Measurements from ENCODE around the gene TNNT1. TPM values are rescaled to one million over a fixed set of nuclear protein-coding genes. Genes with fewer than 3 reads are reported as not detected.
"Not testable (repeated sequence)": the region's sequence is repeated elsewhere in the genome, so short reads cannot be mapped to it uniquely, and the experiment has no call there.

TNNT1 gene
- total and polyA plus RNA-seq, 4 donors = 1.3 to 2.0 (median 1.4) TPM; not detected in 1

GRCh38 chr19:55172741-55173140 is 23.7 kb upstream of the TNNT1 start:
- Histone ChIP-seq H3K4me3 (ENCODE audit: low read length in 2 of 2) (no peak overlapping the region), H3K36me3 (ENCODE audit: control insufficient read depth in 1 of 2, insufficient read depth in 2 of 2, low read length in 1 of 2) (no peaks in the 10 kb centered on the region), H3K4me1 (ENCODE audit: control insufficient read depth in 1 of 2, insufficient read depth in 2 of 2, low read length in 2 of 2) (no peaks in the 10 kb centered on the region), H3K27me3 (ENCODE audit: control insufficient read depth in 1 of 2, insufficient read depth in 2 of 2, low read length in 1 of 2) (peaks cover 0 to 6% of the 10 kb centered on the region in 2 donors), H3K27ac (ENCODE audit: low read depth in 1 of 2, low read length in 2 of 2) (no peak overlapping the region), H3K9me3 (ENCODE audit: control insufficient read depth, low read length) (peaks cover 2% of the 10 kb centered on the region)
- 4 to 6% methylated on average over 12 of the region's 12 CpGs for WGBS, 2 donors
- DNase-seq (no peak), ATAC-seq (ENCODE audit: low FRiP score) (no peak)
- intact Hi-C loops (cut with DNase I) = no loop called here

- H3K4me1 ChIP-seq (ENCODE audit: control insufficient read depth in 1 of 2, insufficient read depth in 2 of 2, low read length in 2 of 2); intact Hi-C loops (cut with DNase I); H3K36me3 ChIP-seq (ENCODE audit: control insufficient read depth in 1 of 2, insufficient read depth in 2 of 2, low read length in 1 of 2); H3K4me3 ChIP-seq (ENCODE audit: low read length in 2 of 2); H3K27ac ChIP-seq (ENCODE audit: low read depth in 1 of 2, low read length in 2 of 2); ATAC-seq (ENCODE audit: low FRiP score); H3K27me3 ChIP-seq (ENCODE audit: control insufficient read depth in 1 of 2, insufficient read depth in 2 of 2, low read length in 1 of 2); DNase-seq; H3K9me3 ChIP-seq (ENCODE audit: control insufficient read depth, low read length): not testable (repeated sequence)
- whole genome bisulfite sequencing, 2 donors = 31 to 37% methylated on average over 9 of the region's 9 CpGs
Observed at GRCh38 chr19:55172318-55172717, 23.3 kb upstream of the TNNT1 start.

- no peak overlapping the region for H3K4me3 ChIP-seq (ENCODE audit: low read length in 2 of 2)
- no peak for DNase-seq
- 79 to 84% methylated on average over 5 of the region's 5 CpGs for WGBS, 2 donors
- intact Hi-C loops (cut with DNase I) = no loop called here
- H3K9me3 ChIP-seq (ENCODE audit: control insufficient read depth, low read length) = peaks cover 2% of the 10 kb centered on the region
- no peaks in the 10 kb centered on the region for H3K36me3 ChIP-seq (ENCODE audit: control insufficient read depth in 1 of 2, insufficient read depth in 2 of 2, low read length in 1 of 2)
- H3K4me1 ChIP-seq (ENCODE audit: control insufficient read depth in 1 of 2, insufficient read depth in 2 of 2, low read length in 2 of 2) = no peaks in the 10 kb centered on the region
- H3K27ac ChIP-seq (ENCODE audit: low read depth in 1 of 2, low read length in 2 of 2) = no peak overlapping the region
- peaks cover 0 to 6% of the 10 kb centered on the region in 2 donors for H3K27me3 ChIP-seq (ENCODE audit: control insufficient read depth in 1 of 2, insufficient read depth in 2 of 2, low read length in 1 of 2)
- ATAC-seq (ENCODE audit: low FRiP score) = no peak
Observed at GRCh38 chr19:55171440-55171839, 22.4 kb upstream of the TNNT1 start.

- Histone ChIP-seq H3K27me3 (ENCODE audit: control insufficient read depth in 1 of 2, insufficient read depth in 2 of 2, low read length in 1 of 2) (peaks cover 0 to 2% of the 10 kb centered on the region in 2 donors), H3K4me1 (ENCODE audit: control insufficient read depth in 1 of 2, insufficient read depth in 2 of 2, low read length in 2 of 2) (no peaks in the 10 kb centered on the region), H3K9me3 (ENCODE audit: control insufficient read depth, low read length) (no peaks in the 10 kb centered on the region), H3K36me3 (ENCODE audit: control insufficient read depth in 1 of 2, insufficient read depth in 2 of 2, low read length in 1 of 2) (no peaks in the 10 kb centered on the region), H3K4me3 (ENCODE audit: low read length in 2 of 2) (no peak overlapping the region), H3K27ac (ENCODE audit: low read depth in 1 of 2, low read length in 2 of 2) (no peak overlapping the region)
- ATAC-seq (ENCODE audit: low FRiP score) (no peak), DNase-seq (no peak)
- 65 to 67% methylated on average over 4 of the region's 4 CpGs for WGBS, 2 donors
- intact Hi-C loops (cut with DNase I) = no loop called here
Observed at GRCh38 chr19:55169136-55169535, 20.1 kb upstream of the TNNT1 start.

GRCh38 chr19:55166530-55167268 is 17.7 kb upstream of the TNNT1 start, which contains the start of gene DNAAF3:
Gene DNAAF3 (minus strand): TSS chr19:55166613. CDS start chr19:55166413, 200 bp downstream.
- WGBS, 2 donors = 1 to 2% methylated on average over 33 of the region's 33 CpGs
- Histone ChIP-seq H3K4me3 (ENCODE audit: low read length in 2 of 2) (no peak within 1 kb of the TSS), H3K27ac (ENCODE audit: low read depth in 1 of 2, low read length in 2 of 2) (no peak within 1 kb of the TSS), H3K4me1 (ENCODE audit: control insufficient read depth in 1 of 2, insufficient read depth in 2 of 2, low read length in 2 of 2) (no peaks in the 10 kb centered on the region), H3K36me3 (ENCODE audit: control insufficient read depth in 1 of 2, insufficient read depth in 2 of 2, low read length in 1 of 2) (no peaks in the 10 kb centered on the region), H3K9me3 (ENCODE audit: control insufficient read depth, low read length) (no peaks in the 10 kb centered on the region), H3K27me3 (ENCODE audit: control insufficient read depth in 1 of 2, insufficient read depth in 2 of 2, low read length in 1 of 2) (peaks cover 0 to 2% of the 10 kb centered on the region in 2 donors)
- intact Hi-C loops (cut with DNase I) = no loop called here
- peak; percentile 91 to 94 for DNase-seq
- peak; percentile 88 for ATAC-seq (ENCODE audit: low FRiP score)

- H3K9me3 ChIP-seq (ENCODE audit: control insufficient read depth, low read length) = no peaks in the 10 kb centered on the region
- intact Hi-C loops (cut with DNase I) = no loop called here
- H3K27ac ChIP-seq (ENCODE audit: low read depth in 1 of 2, low read length in 2 of 2) = no peak overlapping the region
- no peaks in the 10 kb centered on the region for H3K4me1 ChIP-seq (ENCODE audit: control insufficient read depth in 1 of 2, insufficient read depth in 2 of 2, low read length in 2 of 2)
- peak; percentile 17 for ATAC-seq (ENCODE audit: low FRiP score)
- WGBS, 2 donors = 1 to 2% methylated on average over 34 of the region's 34 CpGs
- H3K27me3 ChIP-seq (ENCODE audit: control insufficient read depth in 1 of 2, insufficient read depth in 2 of 2, low read length in 1 of 2) = peaks cover 0 to 2% of the 10 kb centered on the region in 2 donors
- peak in 1 of 2 donors; percentile 69 for DNase-seq
- no peaks in the 10 kb centered on the region for H3K36me3 ChIP-seq (ENCODE audit: control insufficient read depth in 1 of 2, insufficient read depth in 2 of 2, low read length in 1 of 2)
- no peak overlapping the region for H3K4me3 ChIP-seq (ENCODE audit: low read length in 2 of 2)
Observed at GRCh38 chr19:55165952-55166529, 17.0 kb upstream of the TNNT1 start.

- H3K9me3 ChIP-seq (ENCODE audit: control insufficient read depth, low read length) = no peaks in the 10 kb centered on the region
- H3K27me3 ChIP-seq (ENCODE audit: control insufficient read depth in 1 of 2, insufficient read depth in 2 of 2, low read length in 1 of 2) = no peaks in the 10 kb centered on the region
- H3K27ac ChIP-seq (ENCODE audit: low read depth in 1 of 2, low read length in 2 of 2) = no peak overlapping the region
- H3K4me1 ChIP-seq (ENCODE audit: control insufficient read depth in 1 of 2, insufficient read depth in 2 of 2, low read length in 2 of 2) = no peaks in the 10 kb centered on the region
- no peak for ATAC-seq (ENCODE audit: low FRiP score)
- WGBS, 2 donors = 25 to 32% methylated on average over 54 to 61 of the region's 61 CpGs
- no peak overlapping the region for H3K4me3 ChIP-seq (ENCODE audit: low read length in 2 of 2)
- no peaks in the 10 kb centered on the region for H3K36me3 ChIP-seq (ENCODE audit: control insufficient read depth in 1 of 2, insufficient read depth in 2 of 2, low read length in 1 of 2)
- intact Hi-C loops (cut with DNase I) = no loop called here
- DNase-seq = no peak
Observed at GRCh38 chr19:55161571-55162322, 12.7 kb upstream of the TNNT1 start.

- H3K4me1 ChIP-seq (ENCODE audit: control insufficient read depth in 1 of 2, insufficient read depth in 2 of 2, low read length in 2 of 2) = no peaks in the 10 kb centered on the region
- no peaks in the 10 kb centered on the region for H3K9me3 ChIP-seq (ENCODE audit: control insufficient read depth, low read length)
- DNase-seq = no peak
- WGBS, 2 donors = 8 to 16% methylated on average over 22 to 32 of the region's 32 CpGs
- intact Hi-C loops (cut with DNase I) = no loop called here
- H3K27ac ChIP-seq (ENCODE audit: low read depth in 1 of 2, low read length in 2 of 2) = no peak overlapping the region
- no peak for ATAC-seq (ENCODE audit: low FRiP score)
- H3K27me3 ChIP-seq (ENCODE audit: control insufficient read depth in 1 of 2, insufficient read depth in 2 of 2, low read length in 1 of 2) = no peaks in the 10 kb centered on the region
- H3K4me3 ChIP-seq (ENCODE audit: low read length in 2 of 2) = no peak overlapping the region
- H3K36me3 ChIP-seq (ENCODE audit: control insufficient read depth in 1 of 2, insufficient read depth in 2 of 2, low read length in 1 of 2) = no peaks in the 10 kb centered on the region
Observed at GRCh38 chr19:55160986-55161365, 12.0 kb upstream of the TNNT1 start.

All from aorta (tissue), 5 donors.